GM18870 (cell line): ENCODE results near the gene SFRP4.
A peak's percentile ranks its signal among the peaks of the same experiment; 100 is the strongest.
"Not testable (repeated sequence)": the region's sequence is repeated elsewhere in the genome, so short reads cannot be mapped to it uniquely, and the experiment has no call there.

ENCODE experiments used
- ATAC-seq: cut with Tn5 transposase; IDR thresholded peaks from one replicate; pipeline ENCODE4 v1.9.1; 2021; ENCODE audit warnings: moderate library complexity; ENCODE audit not compliant: unreplicated experiment

The SFRP4 gene

DNA sequence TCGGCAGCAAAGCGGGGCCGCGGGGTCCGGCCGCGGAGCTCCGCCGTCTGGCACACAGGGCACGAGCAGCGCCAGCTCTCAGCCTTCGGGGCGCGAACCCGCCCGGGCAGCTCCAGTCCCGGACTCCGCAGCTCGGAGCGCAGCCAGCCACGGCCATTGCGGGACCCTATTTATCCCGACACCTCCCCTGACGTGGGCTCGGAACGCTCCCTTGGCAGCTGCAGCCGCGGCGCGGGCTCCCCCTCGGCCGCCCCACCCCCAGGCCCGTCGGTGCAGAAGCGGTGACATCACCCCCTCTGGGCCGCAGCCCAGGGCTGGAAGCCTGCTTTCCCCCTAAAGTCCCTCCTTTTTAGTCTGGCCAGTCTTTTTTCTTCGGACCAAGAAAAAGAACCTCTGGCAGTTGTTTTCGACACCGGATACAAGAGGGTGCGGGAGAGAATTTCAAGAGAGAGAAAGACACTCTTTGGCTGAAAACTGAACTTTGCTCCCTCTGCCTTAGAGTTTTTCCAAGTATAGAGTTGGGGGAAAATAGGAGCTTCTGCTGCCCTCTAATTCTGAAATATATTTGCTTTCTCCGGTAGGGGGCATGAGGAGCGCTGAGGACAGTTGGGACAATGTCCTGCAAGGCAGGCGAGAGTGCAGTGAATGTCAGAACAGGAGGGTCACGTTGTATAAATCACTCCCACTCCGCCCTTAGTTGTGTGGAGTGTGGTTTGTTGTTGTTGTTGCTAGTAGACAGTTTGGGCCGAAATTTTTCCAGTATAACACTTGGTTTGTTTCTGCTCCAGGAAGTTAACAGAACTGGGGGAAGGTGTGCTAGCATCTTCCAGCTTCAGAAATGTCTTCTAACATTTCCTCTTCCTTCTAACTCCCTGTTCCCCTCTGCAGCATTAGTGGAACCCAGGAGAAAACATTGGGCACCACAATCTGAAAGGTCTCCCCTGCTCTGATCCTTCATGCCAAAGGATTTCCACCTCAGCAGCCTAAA is at the start of gene SFRP4:
Gene SFRP4, minus strand, starts transcription at position 145 of the 988 bp plus-strand sequence. CDS start 280 bp downstream, outside the sequence.
- ATAC-seq, result no peak

DNA sequence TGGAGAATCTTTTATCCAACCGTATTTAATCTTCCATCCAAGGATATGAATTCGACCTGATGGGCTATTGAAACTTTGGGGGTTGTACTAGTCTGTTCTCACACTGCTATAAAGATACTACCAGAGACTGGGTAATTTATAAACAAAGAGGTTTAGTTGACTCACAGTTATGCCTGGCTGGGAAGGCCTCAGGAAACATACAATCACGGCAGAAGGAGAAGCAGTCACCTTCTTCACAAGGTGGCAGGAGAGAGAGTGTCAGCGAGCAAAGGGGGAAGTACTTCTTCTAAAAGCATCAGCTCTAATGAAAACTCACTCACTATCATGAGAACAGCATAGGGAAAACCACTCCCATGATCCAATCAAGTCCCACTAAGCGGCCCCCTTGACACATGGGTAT is 47.6 kb upstream of the SFRP4 start:
- no peak for ATAC-seq

DNA sequence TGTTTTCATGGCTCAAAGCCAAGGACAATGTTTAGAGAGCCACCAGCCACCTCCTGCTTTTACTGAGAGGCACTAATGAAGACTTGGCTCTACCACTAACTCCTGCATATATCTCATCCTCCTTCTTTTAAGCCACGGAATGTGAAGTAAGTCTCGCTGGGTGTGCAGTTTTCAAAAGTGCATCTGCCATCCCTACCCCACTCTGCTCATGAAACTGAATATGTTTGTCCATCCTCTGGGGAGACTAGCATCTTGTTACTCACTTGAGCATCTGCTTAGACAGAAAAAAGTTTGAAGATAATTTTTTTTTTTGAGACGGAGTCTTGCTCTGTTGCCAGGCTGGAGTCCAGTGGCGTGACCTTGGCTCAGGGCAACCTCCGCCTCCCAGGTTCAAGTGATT is 44.6 kb upstream of the SFRP4 start:
- no peak for ATAC-seq

DNA sequence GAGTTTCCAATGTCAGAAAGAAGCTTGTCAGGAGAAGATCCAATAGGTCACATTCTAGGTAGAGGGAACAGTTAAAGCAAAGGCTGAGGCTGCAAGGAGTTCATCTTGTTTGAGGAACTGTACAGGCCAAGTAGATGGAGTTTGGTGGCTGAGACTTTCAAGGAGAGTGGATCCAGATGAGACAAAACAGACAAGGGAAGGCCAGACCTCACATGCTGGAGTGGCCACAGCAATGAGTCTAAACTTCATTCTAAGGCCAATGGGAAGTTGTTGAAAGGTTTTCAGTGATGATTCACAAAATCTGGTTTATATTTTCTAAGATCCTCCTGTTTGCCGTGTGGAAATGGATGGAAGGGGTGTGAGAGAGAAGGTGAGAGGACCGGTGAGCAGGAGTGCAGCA is 43.9 kb upstream of the SFRP4 start:
- ATAC-seq, result no peak

DNA sequence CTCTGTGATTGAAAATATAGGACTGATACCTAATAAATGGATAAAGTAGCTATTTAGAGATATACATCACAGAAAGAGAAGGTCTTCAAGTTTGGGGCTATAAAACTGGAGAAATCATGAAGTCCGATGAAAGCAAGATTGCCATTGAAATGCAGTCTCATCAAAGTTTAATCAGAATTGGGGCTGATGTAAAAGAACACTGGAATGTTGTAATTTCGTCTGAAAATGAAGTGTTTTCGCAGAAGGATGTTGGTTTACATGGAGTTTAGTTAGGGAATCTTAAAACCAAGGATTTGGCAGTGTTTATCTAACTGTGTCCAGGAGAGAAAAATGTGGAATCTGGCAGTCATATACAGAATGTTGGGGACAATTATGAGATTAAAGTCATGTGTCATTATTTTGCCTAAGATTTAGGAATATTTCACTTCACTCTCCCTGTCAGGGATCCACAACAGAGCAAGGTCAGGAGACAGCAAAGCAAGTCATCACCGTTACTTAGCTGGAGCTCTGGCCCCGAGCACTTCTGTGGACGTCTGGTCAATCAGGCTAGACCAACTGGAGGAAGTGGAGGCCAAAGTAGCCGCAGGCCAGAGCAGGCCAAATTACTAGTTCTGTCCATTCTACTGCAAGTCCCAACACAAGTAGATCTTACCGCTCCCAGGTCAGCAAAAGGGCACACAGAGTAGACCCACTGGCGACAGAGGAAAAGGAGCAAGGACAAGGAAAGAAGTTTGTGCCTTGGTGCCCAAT is 40.8 kb upstream of the SFRP4 start:
- ATAC-seq, result no peak

DNA sequence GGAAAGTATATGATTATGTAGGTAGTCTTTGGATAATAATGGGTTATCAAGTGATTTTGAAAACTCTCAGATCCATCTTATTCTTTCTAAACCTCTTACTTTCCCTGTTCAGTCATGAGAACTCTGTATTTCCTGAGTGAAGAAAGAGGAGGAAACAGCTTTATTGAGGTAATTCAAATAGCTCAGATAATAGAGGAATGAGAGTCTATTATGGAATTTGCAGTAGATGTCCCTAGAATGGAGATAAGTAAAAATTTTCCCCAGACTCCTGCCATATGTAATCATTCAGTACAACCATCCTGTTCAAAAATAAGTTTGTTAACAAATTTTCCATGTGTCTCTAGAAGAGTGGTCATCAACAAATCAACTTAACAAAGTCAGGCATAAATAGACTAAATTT is 40.2 kb upstream of the SFRP4 start:
- ATAC-seq, result no peak

DNA sequence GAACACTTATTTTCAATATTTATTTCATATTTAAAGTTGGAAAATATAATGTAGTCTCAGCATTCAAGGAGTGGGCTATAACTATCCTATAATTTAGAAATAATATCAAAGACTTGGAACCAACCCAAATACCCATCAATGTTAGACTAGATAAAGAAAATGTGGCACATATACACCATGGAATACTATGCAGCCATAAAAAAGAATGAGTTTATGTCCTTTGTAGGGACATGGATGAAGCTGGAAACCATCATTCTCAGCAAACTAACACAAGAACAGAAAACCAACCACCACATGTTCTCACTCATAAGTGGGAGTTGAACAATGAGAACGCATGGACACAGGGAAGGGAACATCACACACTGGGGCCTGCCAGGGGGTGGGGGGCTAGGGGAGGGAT is 37.6 kb upstream of the SFRP4 start:
- ATAC-seq, result not testable (repeated sequence)

DNA sequence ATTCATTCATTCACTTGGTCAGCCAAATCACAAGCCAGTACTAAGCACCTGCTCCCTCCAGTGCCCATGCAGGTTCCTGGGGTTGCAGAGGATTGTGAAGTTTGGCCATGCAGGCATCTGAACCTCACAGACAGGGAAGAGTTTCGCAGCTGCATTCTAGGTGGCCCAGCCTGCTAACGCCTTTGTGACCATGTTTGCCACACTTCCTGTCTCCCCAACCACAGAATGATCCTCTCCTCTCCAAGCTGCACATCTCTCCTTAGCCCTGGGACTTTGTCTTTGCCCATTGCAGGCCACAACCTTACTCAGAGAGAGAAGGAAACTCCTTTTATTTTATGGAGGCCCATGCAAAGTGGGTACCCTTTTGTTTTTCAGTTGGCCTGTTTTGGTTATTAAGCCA is 35.6 kb upstream of the SFRP4 start:
- no peak for ATAC-seq

DNA sequence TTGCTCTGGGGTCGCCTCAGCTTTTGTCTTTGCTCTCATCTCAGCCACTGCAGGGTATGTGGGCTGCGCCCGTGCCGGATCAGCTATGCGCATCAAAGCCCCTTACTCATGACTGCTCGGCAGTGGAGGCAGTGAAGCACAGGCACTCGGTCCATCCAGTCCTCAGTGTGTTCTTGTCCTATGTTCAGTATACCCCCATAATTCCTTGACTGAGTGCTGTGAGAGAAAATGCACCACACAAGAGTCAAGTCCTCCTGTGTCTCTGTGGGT is 31.3 kb upstream of the SFRP4 start:
- ATAC-seq, result no peak

DNA sequence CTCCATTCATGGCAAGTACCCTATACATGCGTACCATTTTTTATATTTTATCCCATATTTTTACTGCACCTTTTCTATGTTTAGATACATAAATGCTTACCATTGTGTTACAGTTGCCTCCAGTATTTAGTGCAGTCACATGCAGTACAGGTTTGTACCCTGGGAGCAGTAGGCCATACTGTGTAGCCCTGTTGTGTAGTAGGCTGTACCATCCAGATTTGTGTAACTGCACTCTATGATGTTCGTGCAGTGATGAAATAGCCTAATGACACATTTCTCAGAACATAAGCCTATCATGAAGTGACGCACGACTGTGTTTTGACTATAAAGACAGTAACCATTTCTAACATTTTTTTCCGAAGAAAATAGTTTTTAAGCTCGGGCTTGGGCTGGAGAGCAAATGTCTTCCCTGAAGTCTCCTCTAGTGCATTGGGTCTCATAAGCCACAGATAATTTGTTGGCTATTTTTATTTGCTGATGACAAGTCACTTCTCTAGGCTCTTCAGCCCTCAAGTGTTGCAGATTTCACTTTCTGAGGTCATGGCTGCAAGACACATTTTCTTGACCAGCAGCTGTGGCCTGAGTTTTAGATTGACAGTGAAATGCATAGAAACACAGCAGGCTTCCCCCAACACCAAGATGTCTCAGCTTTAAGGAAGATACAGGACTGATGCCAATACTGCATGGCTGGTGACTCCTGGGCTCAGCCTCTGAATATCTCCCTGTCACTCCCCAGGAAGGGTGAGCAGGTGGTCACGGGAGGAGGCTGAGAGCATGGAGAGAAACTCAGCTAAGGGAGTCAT is 30.7 kb upstream of the SFRP4 start:
- ATAC-seq, result no peak

DNA sequence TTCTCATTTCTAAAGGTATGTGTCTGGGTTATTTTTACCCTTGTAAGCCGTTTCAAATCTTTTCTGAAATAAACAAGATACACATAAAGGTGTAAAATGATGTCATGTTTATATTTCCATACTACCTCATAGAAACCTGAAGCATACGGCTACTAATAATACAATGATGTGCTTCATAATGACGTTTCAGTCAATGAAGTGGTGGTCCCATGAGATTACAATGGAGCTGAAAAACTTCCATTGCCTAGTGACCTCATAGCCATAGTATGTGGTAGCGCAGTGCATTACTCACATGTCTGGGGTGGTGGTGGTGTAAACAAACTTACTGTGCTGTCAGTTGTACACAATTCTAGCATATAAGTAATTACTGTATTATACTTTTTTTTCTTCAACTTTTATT is 28.7 kb upstream of the SFRP4 start:
- no peak for ATAC-seq

DNA sequence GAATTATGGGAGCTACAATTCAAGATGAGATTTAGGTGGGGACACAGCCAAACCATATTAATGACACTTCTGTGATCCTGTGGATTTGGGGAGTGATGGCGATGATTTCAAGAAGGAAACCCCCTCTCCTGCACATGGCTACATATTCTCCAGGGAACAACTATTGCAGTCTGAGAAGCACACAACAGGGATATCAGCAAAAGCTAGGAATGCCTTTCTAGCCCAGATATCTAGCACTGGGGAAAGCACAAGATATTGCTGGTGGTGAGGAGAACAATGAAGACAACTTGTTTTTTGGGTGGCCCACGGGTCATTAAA is 28.1 kb upstream of the SFRP4 start:
- ATAC-seq, result no peak

DNA sequence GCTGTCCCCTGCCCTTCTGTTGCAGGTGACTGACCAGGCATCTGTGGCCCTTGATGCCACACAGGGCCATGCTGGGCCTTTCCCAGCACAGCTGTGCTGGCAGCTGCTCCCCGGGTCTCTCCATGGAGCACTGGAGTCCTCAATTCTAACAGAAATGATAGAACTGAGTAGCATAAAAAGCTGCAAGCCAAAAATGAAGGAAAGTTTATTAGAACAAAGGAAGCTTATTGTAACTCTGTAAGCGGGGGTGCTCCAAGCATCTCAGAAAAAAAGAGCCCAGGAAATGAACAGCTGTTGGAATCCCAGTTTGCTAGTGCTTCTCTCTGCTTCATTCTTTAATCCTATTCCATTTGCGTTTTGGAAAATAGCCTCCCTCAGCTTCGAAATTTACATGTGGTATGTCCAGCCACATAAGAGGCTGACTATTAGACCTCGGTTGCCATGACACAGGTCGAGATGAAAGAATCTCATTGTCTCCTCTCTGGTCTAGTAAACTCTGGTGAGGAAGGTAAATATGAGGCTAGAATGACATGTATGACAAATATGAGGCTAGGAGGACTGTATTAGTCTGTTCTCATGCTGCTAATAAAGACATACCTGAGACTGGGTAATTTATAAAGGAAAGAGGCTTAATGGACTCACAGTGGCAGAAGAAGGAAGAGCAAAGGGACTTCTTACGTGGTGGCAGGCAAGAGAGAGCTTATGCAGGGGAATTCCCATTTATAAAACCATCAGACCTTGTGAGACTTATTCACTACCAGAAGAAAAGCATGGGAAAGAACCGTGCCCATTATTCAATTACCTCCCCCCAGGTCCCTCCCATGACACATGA is 27.5 kb upstream of the SFRP4 start:
- ATAC-seq, result peak; percentile 45

DNA sequence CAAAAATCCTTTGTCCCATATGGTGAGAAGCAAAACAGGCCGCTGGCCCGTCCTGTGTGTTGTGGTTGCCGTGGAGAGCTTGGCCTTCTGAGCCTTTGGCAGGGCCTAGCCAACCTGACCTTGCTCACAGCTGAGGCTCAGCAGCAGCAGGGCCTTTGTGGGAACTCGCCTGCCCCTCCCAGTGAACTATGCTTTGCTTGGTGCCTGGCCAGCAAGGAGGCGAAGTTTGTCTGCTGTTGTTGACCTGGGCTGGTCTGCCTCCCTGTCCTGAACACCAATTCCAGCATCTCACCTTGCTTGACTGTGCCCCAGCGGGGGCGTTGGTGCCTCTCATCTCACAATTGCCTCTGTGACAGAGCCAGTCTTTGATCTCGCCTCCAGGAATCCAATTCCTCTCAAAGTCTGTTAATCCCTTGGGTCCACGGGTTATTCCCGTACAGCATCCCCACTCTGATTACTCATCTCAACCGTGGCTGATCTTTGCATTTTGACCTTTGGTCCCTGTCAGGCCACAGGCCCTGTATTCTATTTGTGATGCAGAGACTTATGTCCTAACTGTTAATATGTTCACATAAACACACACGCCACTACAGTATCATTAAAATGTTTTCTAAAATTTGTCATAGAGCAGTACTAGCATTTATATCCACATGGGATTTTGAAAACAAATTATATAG is 26.5 kb upstream of the SFRP4 start:
- ATAC-seq, result peak; percentile 40

DNA sequence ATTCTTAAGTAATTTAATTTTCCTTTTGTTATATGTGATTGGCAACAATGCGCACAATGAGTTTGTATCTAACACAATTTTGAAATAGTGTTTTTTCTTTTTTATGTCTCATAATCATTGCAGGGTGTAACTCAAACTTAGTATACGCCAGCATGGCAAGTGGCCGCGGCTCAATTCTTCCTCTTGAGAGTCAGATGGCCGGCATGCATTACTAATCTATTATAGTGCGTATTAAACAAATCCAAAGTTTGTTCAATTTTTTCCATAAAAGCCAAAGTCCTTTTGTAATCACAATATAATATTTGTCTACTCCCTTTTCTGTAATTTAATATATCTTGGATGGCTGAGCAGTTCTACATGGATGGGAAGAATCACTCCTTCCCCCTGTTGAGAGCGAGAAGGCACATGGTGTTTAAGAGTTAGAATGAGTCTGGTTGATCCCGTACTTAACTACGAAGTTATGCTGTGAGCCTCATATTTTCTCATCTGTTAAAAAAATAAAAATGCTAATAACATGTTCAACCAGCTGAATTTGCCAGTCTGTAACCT is 16.5 kb upstream of the SFRP4 start:
- ATAC-seq, result no peak

DNA sequence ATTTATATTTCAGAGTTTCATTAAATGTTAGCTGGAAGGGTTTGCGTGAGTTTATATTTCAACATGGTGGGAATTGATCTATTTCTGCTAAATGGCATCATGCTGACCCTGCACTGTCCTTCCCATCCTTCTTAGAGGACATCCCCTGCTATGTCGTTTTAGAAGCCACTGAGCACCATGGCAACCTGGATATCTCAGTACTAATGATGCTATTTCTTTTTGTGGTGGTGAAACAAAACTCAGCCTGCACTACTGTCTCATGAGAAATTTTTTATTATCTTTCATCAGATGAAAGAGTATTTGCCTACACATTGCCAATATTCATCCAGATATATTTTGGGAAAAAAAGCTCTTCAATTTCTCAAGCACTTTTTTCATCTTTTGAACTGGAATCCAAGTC is 15.9 kb upstream of the SFRP4 start:
- ATAC-seq, result no peak

DNA sequence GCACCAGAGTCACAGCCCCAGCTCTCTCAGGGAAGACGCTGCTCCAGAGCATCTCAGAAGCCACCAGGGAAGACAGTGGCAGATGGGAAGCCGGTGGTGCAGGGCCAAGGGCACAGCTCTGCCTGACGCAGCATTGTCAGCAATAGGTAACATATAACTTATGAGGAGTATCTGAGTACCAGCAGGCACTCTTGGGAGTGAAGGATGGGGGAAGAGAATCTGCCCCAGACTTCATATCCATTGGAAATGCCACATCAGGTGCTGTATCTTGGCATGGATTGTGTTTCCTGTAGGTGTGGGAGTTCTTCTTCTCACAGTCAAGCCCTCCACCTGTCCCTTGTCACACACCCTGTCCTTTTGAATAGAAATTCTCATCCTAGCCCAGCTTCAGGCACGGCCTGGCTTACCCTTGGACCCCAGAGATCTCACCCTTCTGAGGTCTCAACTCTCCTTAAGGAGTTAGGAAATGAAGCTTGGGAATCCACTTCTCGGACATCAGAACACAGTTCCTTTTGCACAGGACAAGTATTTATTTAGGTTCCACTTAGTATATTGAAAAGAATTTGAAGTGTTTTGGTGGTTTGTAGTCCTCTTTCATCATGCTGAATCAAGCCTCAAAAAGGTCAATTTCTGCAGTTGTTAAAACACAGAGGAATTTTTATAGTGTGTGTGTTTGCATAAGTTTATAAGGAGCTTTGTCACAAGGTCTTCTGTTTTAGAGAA is 13.8 kb upstream of the SFRP4 start:
- no peak for ATAC-seq

DNA sequence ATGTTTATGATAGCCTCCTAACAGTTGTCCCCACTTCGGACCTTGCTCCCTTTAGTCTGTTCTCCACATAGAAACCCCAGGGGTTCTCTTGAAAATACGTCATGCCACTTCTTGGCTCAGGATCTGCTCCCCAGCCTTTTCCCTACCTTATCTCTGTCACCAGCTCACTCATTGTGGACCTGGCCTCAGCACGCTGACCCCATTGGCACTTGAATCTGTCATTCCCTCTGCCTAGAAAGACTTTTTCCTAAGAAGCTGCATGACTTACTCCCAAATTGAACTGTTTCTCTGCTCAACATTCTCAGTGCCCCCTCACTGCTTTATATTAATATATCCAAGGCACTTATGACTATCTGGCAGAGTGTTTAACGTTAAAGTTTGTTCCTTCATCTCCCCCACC is 12.3 kb upstream of the SFRP4 start:
- no peak for ATAC-seq

DNA sequence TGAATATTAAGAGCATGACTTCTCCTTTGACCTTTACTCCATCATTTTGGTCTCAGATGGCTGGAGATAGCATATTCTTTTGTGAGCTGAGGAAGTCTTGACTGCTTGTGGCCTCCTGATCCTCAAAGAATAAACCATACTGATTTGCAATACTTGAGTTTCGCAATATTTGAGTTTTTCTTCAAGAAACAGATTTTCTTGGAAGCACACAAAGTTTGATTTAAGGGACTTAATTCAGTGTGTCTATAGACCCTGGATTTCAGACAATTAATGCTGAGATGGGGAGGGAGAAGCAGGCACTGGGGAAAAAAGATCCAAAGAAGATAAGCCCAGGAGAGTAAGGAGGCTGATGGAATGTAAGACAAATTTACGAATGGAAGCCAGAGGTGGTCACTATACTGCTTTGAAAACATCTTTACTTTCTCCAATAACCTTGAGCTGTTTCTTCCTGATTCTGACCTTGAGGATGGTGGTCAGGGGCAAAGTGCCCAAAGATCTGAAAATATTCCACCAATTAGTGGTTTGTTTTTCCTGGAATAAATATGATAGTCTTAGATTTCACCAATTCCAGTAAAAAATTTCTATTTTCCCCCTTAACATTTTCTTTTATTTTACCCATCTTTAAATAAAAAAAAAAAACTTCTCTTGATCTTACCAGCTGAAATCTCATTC is 11.3 kb upstream of the SFRP4 start:
- ATAC-seq, result no peak
